ENCODE measurements around the gene FARSA. TPM values are rescaled to one million over a fixed set of nuclear protein-coding genes. Genes with fewer than 3 reads are reported as not detected.
"Not testable (repeated sequence)": the region's sequence is repeated elsewhere in the genome, so short reads cannot be mapped to it uniquely, and the experiment has no call there.

FARSA gene
- total RNA-seq, 1 experiment from 2014 or later: 120 TPM

DNA sequence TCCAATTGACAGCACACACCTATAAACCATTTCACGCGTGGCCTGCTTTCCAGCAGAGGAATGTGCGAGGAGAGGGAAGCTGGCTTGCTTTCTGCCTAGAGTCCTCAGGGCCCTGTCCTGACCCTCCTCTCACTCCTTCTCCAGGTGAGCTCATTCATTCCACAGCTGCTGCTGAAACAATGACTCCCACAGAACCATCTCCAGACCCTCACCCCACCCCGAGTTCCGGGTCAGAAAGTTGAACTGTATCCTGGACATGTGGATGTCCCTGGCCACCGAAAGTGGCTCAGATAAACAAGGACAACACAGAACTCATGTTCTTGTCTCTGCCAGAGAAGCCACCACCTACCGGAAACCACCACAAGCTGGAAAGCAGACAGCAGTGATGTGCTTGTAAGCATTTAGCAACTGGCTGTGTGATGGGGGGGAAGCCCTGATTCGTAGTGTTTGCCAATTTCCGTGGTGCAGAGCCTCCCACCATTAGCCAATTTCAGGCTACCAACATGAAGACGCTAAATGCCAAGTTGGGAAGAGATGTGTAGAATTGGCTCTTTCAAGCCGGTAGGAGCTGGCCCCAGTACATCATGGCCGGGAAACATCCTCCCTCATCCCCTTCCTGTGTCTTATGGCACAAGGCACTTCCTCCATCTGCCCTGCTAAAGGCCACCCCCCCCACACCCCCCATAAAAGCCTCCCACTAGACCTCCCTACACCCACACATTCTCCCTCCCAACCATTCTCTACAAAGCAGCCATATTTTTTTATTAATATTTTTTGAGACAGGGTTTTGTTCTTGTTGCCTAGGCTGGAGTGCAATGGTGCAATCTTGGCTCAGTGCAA, 19.4 kb downstream of the FARSA start:
- in situ Hi-C loops (cut with HindIII; ENCODE audit: low pct_unique_long_range_greater_than_20kb, low sequenced_read_pairs): no loop called here
- DNase-seq (ENCODE audit: low read depth): no peak

DNA sequence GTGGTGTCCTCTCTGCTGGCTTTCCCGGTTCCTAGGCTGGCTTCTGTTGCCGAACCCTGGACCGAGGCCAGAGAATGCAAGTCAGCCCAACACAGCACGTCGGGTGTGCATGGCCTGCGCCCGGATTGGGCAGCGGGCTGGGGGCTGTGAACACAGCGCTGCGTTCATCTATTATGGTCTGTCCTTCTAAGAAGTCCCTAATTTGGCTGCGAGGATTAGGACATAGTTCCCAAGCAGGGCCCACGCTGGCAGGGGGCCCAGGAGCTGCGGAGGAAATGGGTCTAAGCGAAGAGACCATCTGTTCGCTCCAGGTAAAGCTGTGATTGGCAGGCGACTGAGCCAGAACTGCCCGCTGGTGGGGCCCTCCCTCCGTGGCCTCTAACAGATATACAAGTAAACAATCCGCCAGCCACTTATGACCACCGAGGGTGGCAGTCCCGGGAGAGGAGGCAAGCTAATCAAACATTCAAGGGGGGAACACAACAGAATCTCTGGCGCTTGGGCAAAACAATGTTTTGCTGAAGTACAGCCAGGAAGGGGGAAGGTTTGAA, 20.4 kb downstream of the FARSA start:
- in situ Hi-C loops (cut with HindIII; ENCODE audit: low pct_unique_long_range_greater_than_20kb, low sequenced_read_pairs): no loop called here
- DNase-seq (ENCODE audit: low read depth): no peak

DNA sequence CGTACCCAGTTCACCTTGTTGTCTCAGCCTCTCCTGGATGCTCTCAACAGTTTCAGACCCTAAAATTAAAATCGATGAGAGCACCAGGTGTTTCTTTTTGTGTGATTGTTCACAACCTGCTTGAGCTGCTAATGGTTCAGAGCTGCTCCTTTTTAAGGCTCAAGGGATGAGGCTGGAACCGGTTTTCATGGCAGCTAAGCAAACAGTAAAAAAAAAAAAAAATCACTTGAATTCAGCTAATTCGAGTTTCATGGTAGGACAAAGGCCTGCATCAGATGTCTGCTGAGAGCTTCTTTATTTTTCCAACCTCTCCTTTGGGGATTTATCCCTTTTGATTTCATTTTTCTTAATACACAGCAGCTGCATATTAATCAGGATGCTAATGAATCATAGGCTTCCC, 20.9 kb downstream of the FARSA start:
- in situ Hi-C loops (cut with HindIII; ENCODE audit: low pct_unique_long_range_greater_than_20kb, low sequenced_read_pairs): no loop called here

DNA sequence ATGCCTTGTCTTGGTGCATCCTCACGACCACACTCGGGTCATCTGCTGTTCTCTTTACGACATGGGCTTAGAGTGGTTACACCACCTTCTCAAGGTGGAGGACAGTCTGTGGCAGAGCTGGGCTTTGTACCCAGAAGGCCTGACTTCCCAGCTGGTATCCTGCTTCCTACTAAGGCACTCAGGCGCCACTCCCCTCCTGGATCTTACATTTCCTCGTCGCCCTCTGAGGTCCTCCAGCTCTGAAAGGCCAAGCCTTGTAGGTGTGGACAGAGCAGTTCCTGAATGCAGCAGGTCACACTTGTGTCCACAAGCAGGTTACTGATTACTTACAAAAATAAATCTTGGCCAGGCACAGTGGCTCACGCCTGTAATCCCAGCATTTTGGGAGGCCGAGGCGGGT, 26.3 kb downstream of the FARSA start:
- in situ Hi-C loops (cut with HindIII; ENCODE audit: low pct_unique_long_range_greater_than_20kb, low sequenced_read_pairs): no loop called here
- DNase-seq (ENCODE audit: low read depth): no peak

More for the DNA sequence above, 20.9 kb downstream of the FARSA start:
- DNase-seq (ENCODE audit: low read depth): no peak

DNA sequence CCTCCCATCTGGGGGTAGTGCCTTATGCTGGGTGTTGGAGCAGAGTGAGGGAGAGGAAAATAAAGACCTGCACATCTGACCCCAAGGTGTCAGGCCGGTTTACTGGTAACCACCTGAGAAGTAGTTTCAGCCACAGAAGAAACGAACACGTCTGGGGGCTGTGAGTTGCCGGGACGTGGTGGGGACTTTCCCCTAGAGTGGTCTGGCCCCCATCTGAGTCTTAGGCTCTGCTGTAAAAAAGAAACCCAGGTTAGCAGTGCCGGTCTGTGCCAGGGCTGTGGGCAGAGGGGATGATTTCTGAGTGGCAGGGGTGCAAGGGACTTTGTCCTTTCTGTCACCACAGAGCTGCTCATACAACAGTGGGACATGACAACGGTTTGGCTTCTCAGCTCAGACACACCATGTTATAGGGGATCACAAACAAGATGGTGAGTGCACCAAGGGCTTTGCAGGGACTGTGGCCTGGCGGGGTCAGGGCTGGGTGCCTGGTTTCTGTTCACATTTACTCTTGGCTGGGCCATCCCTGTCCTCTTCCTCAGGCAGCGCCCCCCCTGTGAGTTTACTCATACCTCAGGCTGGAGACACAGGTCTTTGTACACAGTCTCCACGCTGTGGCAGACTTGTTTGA, 33.5 kb downstream of the FARSA start:
- in situ Hi-C loops (cut with HindIII; ENCODE audit: low pct_unique_long_range_greater_than_20kb, low sequenced_read_pairs): no loop called here
- no peak for DNase-seq (ENCODE audit: low read depth)

DNA sequence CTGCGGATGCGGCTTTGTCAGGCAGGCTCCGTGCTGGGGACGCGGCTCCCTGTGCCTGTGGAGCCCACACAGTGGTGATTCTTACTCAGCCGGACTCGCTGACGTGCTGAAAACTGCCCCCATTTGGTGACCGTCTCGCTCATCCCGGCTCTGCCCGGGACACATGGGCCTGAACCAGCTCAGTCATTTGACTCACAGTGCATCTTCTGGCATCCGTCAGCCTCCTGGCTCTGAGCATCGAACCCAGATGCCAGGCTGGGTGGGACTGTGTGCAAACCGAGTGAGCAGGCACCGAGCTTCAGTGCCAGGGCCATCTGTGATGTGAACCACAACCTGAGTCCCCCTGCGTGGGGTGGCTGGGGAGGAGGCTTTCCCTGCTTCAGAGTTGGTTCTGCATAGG, 37.1 kb downstream of the FARSA start:
- DNase-seq (ENCODE audit: low read depth): no peak
- in situ Hi-C loops (cut with HindIII; ENCODE audit: low pct_unique_long_range_greater_than_20kb, low sequenced_read_pairs): no loop called here

DNA sequence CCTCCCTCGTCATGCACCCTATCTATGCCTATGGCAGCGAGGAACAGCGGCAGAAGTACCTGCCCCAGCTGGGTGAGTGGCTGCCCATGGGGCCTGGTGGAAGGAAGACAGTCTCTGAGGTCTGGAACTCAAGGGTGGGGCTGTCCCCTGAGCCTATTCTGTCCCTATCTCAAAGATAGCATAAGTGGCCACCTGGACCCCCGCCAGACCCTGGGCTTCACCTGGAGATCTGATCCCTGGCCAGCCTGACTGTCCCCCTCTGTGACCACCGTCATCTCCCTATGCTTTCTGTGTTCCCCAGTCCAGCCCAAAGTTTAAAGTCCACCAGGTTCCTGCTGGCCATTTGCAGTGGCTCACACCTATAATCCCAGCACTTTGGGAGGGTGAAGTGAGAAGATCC, 39.9 kb downstream of the FARSA start:
- in situ Hi-C loops (cut with HindIII; ENCODE audit: low pct_unique_long_range_greater_than_20kb, low sequenced_read_pairs): no loop called here
- DNase-seq (ENCODE audit: low read depth): no peak

DNA sequence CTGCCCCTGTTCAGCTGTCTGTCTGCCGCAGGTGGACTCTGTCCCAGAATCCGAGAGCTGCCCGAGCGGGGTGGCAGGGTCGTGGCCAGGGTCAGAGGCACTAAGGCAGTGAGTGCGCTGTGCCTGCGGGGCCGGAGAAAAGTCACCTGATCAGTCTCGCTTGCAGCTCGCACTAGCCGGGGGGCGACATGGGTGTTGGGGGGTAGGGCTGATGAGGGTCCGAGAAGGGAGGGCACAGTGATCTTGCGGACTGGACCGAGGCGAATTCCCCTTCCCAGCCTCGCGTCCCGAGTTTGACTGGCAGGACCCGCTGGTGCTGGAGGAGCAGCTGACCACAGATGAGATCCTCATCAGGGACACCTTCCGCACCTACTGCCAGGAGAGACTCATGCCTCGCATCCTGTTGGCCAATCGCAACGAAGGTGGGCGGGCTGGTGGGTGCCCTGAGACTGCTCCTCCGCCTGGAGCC, 41.9 kb downstream of the FARSA start:
- in situ Hi-C loops (cut with HindIII; ENCODE audit: low pct_unique_long_range_greater_than_20kb, low sequenced_read_pairs): no loop called here
- DNase-seq (ENCODE audit: low read depth): no peak

DNA sequence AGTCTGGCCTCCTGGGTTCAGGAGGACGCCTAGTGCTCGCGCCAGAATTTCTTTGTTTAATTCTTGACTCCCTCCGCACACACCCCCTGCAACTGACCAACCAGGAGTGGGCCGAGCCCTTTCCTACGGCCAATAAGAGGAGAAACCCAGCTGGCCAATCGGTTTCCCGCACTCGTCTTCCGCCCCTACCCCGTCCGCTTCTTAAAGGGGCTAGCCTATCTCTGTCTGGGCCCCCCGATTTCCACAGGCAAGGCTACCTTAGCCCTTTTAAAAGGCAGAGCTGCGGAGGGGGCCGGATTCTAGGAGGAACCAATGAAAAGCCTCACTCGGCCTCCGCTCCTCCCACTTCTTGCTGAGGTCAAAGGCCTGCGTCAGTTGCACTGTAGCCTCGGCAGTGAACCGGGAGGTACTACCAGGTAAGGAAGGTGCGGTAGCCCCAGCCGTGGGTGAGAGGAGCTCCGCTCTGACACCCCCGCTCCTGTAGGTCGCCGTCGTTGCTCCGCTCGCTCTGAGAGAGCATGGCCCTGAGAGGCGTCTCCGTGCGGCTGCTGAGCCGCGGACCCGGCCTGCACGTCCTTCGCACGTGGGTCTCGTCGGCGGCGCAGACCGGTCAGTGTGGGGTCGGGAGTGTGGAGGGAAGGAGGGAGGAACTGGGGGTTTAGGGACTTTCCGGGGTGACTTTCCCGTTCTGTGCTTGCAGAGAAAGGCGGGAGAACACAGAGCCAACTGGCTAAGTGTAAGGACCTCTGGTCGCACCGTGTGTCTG, 42.5 kb downstream of the FARSA start, which contains the start of gene GCDH:
Gene GCDH, plus strand, starts transcription at position 374 of the 766 bp plus-strand sequence. Its CDS starts 145 bp downstream, at position 519.
- peak; percentile 100 for DNase-seq (ENCODE audit: low read depth)
- in situ Hi-C loops (cut with HindIII; ENCODE audit: low pct_unique_long_range_greater_than_20kb, low sequenced_read_pairs): no loop called here

DNA sequence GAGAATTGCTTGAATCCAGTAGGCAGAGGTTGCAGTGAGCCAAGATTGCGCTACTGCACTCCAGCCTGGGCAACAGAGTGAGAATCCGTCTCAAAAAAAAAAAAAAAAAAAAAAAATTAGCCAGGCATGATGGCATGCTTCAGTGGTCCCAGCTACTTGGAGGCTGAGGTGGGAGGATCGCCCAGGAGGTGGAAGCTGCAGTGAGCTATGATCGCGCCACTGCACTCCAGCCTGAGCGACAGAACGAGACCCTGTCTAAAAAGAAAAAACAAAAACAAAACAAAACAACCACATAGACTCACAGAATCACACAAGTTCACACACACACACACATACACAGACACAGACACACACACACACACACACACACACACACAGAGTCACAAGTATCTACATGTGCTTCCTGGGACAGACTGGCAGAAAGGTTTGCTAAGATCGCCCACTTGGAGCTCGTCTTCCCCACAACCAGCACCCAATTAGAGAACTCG, 43.2 kb downstream of the FARSA start:
- in situ Hi-C loops (cut with HindIII; ENCODE audit: low pct_unique_long_range_greater_than_20kb, low sequenced_read_pairs); DNase-seq (ENCODE audit: low read depth): not testable (repeated sequence)

DNA sequence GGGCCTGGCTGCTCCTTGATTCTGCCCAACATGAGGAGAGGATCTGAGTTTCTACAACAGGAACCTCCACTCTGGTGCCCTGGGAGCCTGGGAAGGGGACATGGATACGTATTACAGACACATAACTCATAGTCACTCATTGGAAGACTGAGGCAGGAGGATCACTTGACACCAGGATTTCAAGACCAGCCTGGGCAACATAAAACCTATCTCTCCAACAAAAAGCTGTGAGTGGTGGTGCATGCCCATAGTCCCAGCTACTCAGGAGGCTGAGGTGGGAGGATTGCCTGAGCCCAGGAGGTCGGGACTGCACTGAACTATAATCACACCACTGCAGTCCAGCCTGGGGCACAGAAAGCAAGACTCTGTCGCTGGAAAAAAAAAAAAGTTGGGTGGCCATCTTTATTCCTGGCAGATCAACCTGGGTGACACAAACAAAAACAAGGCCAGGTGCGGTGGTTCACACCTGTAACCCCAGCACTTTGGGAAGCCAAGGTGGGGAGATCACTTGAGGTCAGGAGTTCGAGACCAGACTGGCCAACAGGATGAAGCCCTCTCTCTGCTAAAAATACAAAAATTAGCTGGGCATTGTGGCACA, 45.4 kb downstream of the FARSA start:
- in situ Hi-C loops (cut with HindIII; ENCODE audit: low pct_unique_long_range_greater_than_20kb, low sequenced_read_pairs): no loop called here
- DNase-seq (ENCODE audit: low read depth): no peak

DNA sequence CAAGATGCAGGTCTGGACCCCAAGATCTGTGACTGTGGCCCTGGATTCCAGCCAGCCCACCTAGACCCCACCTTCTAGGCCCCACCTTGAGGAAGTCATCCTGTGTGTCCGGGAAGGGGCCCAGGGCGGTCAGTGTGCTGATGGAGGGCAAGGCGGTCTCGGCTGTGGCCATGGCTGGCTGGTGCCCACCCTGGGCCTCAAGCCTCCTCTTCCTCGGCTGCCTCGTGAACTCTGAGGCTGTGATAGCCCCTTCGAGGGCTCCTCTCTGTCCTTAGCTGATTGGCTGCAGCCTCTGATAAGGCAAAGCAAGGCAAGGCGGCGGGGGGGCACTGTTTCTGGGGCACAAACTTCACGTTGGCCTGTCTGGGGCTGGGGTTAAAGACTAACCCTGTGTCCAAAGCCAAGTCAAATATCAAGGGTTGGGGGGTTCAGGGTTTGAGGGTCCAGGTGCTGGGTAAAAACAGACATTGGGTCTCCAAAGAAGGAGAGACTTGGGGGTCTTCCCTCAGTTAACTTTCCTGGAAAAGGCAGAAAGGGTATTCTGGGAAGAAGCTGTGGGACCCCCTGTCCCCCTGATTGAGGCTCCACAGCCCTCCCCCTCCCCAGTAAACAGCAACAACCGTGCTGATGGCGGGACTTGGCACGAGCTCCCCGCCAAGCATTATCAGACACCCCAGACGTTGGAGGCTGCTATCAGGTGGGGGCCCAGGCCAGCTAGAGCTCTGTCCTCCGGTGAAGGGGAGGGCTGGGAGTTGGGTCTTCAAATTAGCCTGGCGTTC, 46.4 kb downstream of the FARSA start, which contains the start of gene KLF1:
Gene KLF1, minus strand, starts transcription at position 233 of the 779 bp plus-strand sequence. Its CDS starts 61 bp downstream, at position 172.
- DNase-seq (ENCODE audit: low read depth): no peak
- in situ Hi-C loops (cut with HindIII; ENCODE audit: low pct_unique_long_range_greater_than_20kb, low sequenced_read_pairs): no loop called here

DNA sequence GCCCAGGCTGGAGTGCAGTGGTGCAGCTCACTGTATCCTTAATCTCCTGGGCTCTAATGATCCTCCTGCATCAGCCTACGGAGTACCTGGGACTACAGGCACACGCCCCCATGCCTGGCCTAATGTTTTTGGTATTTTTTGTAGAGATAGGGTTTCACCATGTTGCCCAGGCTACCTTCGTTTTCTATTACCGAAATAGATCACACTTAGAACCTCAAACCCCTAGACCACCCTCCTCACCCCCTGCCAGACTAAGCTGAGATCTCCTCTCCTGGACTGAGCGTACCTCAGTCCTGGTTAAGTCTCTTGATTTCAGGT, 46.9 kb downstream of the FARSA start:
- no peak for DNase-seq (ENCODE audit: low read depth)
- in situ Hi-C loops (cut with HindIII; ENCODE audit: low pct_unique_long_range_greater_than_20kb, low sequenced_read_pairs): no loop called here

DNA sequence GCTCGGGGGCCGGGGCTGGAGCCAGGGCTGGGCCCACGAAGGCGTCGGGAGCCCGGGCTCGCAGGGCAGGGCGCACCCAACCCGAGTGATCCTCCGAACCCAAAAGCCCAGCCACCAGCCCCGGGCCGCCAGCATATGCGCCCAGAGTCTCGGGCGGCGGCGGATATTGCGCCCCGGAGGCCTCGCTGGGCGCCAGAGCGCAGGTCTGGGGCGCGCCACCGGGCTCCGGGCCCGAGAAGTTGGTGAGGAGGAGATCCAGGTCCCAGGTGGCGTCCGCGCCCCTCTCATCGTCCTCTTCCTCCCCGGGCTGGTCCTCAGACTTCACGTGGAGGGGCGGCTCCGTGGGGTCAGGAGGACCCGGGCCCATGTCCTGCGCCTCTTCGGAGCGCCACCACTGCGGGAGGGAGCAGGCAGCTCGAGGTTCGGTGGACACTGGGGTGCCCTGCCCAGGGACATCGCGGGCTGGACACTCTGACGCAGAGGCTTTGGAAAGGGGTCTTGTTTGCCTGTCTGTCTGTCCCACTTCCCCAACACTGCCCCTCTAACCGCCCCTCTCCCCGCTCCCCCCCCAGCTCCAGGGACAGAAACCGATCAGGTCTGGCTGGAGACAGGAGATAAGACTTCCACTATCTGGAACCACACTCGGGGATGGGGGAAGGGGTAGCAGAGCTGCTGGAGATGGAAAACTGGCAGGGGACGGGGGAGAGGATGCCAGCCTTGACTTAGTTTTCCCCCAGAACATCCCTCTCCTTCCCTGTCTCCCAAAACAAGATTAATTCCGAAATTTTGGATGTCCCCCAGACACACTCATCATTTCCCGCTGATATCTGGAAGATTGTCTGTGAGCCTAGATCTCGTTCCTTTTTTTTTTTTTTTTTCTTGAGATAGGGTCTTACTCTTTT, 47.5 kb downstream of the FARSA start:
- in situ Hi-C loops (cut with HindIII; ENCODE audit: low pct_unique_long_range_greater_than_20kb, low sequenced_read_pairs): no loop called here
- no peak for DNase-seq (ENCODE audit: low read depth)

DNA sequence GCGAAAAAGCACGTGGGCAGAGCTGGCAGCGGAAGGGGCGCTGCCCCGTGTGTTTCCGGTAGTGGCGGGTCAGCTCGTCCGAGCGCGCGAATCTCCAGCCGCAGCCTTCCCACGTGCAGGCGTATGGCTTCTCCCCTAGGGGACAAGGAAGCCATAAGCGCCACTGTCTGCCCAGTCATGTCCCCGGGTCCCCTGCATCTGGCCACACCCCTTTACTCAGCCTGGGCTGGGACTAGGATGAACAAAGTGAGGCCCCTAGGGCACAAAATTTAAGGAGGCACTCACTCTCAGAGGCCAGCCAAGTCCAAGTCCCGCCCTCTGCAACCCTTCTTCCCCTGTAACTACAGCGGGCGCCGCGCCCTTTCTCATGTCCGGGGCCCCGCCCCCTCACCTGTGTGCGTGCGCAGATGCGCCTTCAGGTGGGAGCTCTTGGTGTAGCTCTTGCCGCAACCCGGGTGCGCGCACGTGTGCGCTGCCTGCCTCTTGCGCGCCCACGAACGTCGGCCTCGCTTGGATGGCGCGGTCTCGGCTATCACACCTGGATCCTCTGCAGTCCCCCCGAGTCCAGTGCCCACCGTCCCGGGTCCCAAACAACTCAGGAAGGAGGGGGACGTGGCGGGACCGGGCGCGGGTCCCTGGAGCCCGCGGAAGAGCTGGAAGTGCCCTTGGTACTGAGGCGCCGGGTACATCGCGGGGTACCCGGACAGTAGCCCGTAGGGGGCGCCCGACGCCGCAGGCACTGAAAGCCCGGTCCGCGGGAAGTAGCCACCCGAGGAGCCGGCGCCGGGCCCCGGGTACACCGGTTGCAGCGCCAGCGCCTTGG, 48.4 kb downstream of the FARSA start:
- in situ Hi-C loops (cut with HindIII; ENCODE audit: low pct_unique_long_range_greater_than_20kb, low sequenced_read_pairs): no loop called here

DNA sequence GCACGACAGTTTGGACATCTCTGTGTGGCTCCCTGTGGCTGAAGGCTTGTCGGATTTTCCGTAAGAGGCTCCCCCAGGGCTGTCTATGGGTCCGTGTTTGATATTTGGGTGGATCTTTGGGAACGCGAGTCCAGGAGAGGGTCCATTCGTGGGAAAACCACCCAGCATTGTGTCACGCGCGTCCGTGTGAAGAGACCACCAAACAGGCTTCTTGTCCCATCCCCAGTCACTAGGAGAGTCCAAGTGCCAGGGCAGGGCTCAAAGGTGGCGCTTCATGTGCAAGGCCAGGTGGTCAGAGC, 48.9 kb downstream of the FARSA start:
- DNase-seq (ENCODE audit: low read depth): no peak
- in situ Hi-C loops (cut with HindIII; ENCODE audit: low pct_unique_long_range_greater_than_20kb, low sequenced_read_pairs): no loop called here

More for the DNA sequence above, 48.4 kb downstream of the FARSA start:
- DNase-seq (ENCODE audit: low read depth): no peak

Measured in Caki2 (cell line).